Neutrophil (primary cell): Measurements from ENCODE around the gene NXPH4.

ENCODE experiments used
- H3K27ac ChIP-seq: fragments of 200-600 bp; sonication (generic); 2 replicates; pipeline ENCODE4 v1.5.1; 2016; ENCODE audit warnings: mild to moderate bottlenecking, moderate library complexity
- H3K27me3 ChIP-seq: fragments of 200-600 bp; sonication (generic); 2 replicates; pipeline ENCODE4 v1.6.0; 2016; ENCODE audit warnings: mild to moderate bottlenecking
- H3K36me3 ChIP-seq: fragments of 200-600 bp; sonication (generic); 2 replicates; pipeline ENCODE4 v1.5.1; 2017
- H3K4me1 ChIP-seq, 2 experiments: fragments of 200-600 bp in 1 of 2; sonication (generic) in 1 of 2; 1 replicate in 1 of 2; 2 replicates in 1 of 2; pipeline versions ENCODE4 v1.5.1 to v1.6.1; 2013 to 2016; ENCODE audit warnings: low read depth in 1 of 2, low read length in 1 of 2, mild to moderate bottlenecking in 1 of 2, moderate library complexity in 1 of 2; ENCODE audit not compliant: control insufficient read depth in 1 of 2, insufficient read depth in 1 of 2
- H3K4me3 ChIP-seq, 2 experiments: fragments of 200-600 bp in 1 of 2; sonication (generic) in 1 of 2; 1 replicate in 1 of 2; 2 replicates in 1 of 2; pipeline ENCODE4 v1.5.1; 2013 to 2016; ENCODE audit warnings: low read depth in 1 of 2, low read length in 1 of 2, mild to moderate bottlenecking in 1 of 2, moderate library complexity in 1 of 2
- H3K9me3 ChIP-seq: fragments of 200-600 bp; sonication (generic); 2 replicates; pipeline ENCODE4 v1.5.1; 2016
- TF ChIP-seq, protein P1 (sequence below): fragments of 200-600 bp; sonication (generic); IDR thresholded peaks from 2 replicates; pipeline ENCODE4 v1.5.1; 2016; ENCODE audit warnings: antibody characterized with exemption

The NXPH4 gene

DNA sequence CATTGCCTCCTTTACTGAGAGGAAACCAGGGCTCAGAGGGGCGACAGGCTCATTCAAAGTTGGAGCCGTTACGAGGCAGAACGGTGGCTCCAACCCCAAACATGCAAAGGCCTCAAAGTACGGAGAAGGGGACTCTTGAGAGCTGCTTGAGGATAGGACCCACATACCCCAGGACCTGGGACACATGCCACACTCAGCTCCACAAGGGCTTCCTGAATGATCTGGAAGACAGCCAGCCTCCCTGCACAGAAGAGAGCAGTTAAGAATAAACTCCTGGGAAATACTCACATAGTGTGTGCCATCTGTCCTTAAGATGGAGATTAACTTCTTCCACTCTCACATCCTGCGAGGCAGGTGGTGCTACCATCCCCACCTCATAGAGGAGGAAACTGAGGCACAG, 26.6 kb upstream of the NXPH4 start:
- TF ChIP-seq, protein P1, sequence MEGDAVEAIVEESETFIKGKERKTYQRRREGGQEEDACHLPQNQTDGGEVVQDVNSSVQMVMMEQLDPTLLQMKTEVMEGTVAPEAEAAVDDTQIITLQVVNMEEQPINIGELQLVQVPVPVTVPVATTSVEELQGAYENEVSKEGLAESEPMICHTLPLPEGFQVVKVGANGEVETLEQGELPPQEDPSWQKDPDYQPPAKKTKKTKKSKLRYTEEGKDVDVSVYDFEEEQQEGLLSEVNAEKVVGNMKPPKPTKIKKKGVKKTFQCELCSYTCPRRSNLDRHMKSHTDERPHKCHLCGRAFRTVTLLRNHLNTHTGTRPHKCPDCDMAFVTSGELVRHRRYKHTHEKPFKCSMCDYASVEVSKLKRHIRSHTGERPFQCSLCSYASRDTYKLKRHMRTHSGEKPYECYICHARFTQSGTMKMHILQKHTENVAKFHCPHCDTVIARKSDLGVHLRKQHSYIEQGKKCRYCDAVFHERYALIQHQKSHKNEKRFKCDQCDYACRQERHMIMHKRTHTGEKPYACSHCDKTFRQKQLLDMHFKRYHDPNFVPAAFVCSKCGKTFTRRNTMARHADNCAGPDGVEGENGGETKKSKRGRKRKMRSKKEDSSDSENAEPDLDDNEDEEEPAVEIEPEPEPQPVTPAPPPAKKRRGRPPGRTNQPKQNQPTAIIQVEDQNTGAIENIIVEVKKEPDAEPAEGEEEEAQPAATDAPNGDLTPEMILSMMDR, result no peak
- no peaks in the 10 kb centered on the region for H3K27me3 ChIP-seq
- H3K36me3 ChIP-seq, result no peaks in the 10 kb centered on the region
- H3K4me1 ChIP-seq, result no peaks in the 10 kb centered on the region
- H3K9me3 ChIP-seq, result no peaks in the 10 kb centered on the region
- no peak overlapping the region for H3K27ac ChIP-seq
- H3K4me3 ChIP-seq, result no peak overlapping the region

DNA sequence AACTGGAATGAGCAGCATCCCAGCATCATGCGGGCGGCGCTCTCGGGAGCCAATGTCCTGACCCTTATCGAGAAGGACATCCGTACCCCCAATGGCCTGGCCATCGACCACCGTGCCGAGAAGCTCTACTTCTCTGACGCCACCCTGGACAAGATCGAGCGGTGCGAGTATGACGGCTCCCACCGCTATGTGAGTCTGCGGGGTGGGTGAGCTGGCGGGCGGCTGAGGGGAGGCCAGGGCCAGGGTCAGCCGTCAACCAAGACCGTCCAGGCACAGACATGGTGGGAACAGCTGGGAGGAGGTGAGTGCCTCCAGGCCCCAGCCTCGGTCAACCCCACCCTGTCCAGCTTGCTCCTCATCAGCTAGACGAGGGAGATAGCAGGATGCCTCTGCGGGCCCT, 25.8 kb upstream of the NXPH4 start:
- H3K9me3 ChIP-seq, result no peaks in the 10 kb centered on the region
- peaks cover 1% of the 10 kb centered on the region for H3K27me3 ChIP-seq
- TF ChIP-seq, protein P1, result no peak
- no peak overlapping the region for H3K4me3 ChIP-seq
- no peaks in the 10 kb centered on the region for H3K4me1 ChIP-seq
- H3K27ac ChIP-seq, result no peak overlapping the region
- H3K36me3 ChIP-seq, result no peaks in the 10 kb centered on the region

DNA sequence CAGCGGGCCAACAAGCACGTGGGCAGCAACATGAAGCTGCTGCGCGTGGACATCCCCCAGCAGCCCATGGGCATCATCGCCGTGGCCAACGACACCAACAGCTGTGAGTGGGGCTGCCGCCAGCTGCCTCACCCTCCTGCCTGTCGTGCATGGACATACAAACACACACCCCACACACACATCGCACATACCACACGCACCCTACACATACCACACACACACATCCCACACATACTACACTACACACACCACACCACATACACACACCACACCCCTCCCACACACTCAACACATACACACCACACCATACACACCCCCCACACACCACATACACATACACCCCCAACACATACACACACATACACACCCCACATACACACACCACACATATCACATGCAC, 25.2 kb upstream of the NXPH4 start:
- Histone ChIP-seq H3K4me1 (no peaks in the 10 kb centered on the region), H3K36me3 (no peaks in the 10 kb centered on the region), H3K27me3 (peaks cover 6% of the 10 kb centered on the region), H3K4me3 (no peak overlapping the region), H3K27ac (no peak overlapping the region), H3K9me3 (no peaks in the 10 kb centered on the region)
- TF ChIP-seq, protein P1, result no peak

DNA sequence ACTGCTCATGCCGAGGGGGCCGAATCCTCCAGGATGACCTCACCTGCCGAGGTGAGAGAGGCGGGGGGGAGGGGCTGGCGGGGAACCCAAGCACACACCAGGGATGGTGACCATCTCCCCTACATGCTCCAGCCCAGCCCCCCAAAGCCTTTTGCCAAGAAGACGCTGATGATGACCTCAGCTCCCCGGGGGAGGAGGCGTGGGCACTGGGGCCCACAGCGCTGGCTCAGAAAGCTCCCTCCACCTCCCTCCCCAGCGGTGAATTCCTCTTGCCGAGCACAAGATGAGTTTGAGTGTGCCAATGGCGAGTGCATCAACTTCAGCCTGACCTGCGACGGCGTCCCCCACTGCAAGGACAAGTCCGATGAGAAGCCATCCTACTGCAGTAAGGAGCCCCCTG, 23.7 kb upstream of the NXPH4 start:
- TF ChIP-seq, protein P1, result no peak
- no peaks in the 10 kb centered on the region for H3K9me3 ChIP-seq
- peaks cover 6% of the 10 kb centered on the region for H3K27me3 ChIP-seq
- H3K36me3 ChIP-seq, result no peaks in the 10 kb centered on the region
- no peak overlapping the region for H3K27ac ChIP-seq
- H3K4me1 ChIP-seq, result no peaks in the 10 kb centered on the region
- H3K4me3 ChIP-seq, result no peak overlapping the region

DNA sequence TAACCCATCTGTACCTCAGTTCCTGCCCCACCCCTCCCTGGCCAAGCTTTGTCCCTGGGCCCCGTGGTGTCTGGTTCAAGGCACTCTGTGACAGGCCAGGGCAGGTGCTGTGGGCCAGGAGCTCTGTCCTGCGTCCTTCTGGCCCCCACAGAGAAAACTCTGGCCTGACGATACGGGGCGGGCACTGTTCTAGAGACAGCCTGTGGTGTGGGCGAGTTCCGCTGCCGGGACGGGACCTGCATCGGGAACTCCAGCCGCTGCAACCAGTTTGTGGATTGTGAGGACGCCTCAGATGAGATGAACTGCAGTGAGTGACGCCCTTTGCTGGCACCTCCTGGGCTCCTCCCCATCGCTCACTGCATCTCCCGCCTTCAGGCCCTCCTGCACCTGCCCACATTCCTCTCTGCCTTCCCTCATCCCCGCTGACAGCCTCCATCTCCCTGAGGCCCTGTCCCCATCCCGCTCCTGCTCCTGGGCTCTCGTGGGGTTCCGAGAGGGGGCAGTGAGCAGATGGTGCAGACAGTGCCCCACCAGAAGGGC, 22.8 kb upstream of the NXPH4 start:
- Histone ChIP-seq H3K4me1 (no peaks in the 10 kb centered on the region), H3K36me3 (no peaks in the 10 kb centered on the region), H3K27me3 (peaks cover 6% of the 10 kb centered on the region), H3K27ac (no peak overlapping the region), H3K9me3 (no peaks in the 10 kb centered on the region), H3K4me3 (no peak overlapping the region)
- TF ChIP-seq, protein P1, result no peak

DNA sequence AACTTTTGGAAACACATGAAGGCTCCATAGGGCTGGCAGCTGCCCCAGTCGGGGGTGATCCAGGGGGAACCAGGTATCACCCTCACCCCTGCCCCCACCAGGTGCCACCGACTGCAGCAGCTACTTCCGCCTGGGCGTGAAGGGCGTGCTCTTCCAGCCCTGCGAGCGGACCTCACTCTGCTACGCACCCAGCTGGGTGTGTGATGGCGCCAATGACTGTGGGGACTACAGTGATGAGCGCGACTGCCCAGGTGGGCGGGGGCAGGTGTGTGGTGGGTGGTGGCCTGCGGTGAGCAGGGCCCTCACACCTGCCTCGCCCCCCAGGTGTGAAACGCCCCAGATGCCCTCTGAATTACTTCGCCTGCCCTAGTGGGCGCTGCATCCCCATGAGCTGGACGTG, 22.3 kb upstream of the NXPH4 start:
- no peaks in the 10 kb centered on the region for H3K36me3 ChIP-seq
- H3K27ac ChIP-seq, result no peak overlapping the region
- TF ChIP-seq, protein P1, result no peak
- H3K9me3 ChIP-seq, result no peaks in the 10 kb centered on the region
- H3K4me3 ChIP-seq, result no peak overlapping the region
- peaks cover 6% of the 10 kb centered on the region for H3K27me3 ChIP-seq
- no peaks in the 10 kb centered on the region for H3K4me1 ChIP-seq
